HuH-7 (cell line): ENCODE data around the gene PCYT1A.
"Not testable (repeated sequence)": the region's sequence is repeated elsewhere in the genome, so short reads cannot be mapped to it uniquely, and the experiment has no call there.

Experiments used
- DNase-seq: peaks from one replicate; pipeline ENCODE4 v3.0.0; 2011; ENCODE audit warnings: low spot score

The PCYT1A gene

GRCh38 chr3:196287090-196287439 lies 461 bp downstream of the PCYT1A start:
- no peak for DNase-seq

DNA sequence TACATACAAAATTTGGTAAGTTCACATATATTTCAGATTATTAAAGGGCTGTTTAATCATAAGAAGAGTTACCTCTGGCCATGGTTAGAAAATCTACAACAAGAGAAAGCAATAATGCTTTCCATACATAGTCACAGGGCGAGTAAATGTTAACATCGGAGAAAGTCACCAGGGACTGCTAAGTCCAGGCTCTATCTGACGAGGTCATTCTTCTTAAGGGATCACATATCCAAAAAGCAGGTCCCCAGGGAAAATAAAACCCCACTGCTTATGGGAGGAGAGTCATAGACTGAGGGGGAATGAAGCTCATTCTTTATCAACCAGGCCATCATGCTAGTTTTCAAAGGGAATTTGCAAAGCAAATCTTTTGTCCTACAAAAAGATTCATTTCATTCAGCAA lies 3.1 kb downstream of the PCYT1A start:
- DNase-seq = no peak

DNA sequence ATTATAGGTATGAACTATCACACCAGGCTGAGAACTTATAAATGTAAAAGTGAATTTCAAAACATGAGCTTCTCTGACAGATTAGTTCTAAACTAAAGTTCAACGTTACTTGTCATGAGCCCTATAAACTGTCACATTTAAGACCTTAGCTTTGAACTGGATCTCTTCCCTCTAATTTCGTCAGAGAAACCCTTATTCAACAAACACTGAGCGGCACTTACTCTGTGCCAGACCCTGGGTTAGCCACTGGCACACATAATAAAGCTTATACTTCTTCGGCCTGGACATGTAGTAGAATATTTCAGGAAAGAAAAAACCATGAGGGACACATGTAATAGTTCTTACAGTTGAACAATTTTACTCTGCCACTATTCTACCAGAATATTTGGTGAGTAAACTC lies 5.6 kb downstream of the PCYT1A start:
- no peak for DNase-seq

GRCh38 chr3:196280689-196281440 lies 6.7 kb downstream of the PCYT1A start:
- DNase-seq = no peak

GRCh38 chr3:196275126-196275525 lies 12.4 kb downstream of the PCYT1A start:
- no peak for DNase-seq

GRCh38 chr3:196274585-196274984 lies 12.9 kb downstream of the PCYT1A start:
- no peak for DNase-seq

DNA sequence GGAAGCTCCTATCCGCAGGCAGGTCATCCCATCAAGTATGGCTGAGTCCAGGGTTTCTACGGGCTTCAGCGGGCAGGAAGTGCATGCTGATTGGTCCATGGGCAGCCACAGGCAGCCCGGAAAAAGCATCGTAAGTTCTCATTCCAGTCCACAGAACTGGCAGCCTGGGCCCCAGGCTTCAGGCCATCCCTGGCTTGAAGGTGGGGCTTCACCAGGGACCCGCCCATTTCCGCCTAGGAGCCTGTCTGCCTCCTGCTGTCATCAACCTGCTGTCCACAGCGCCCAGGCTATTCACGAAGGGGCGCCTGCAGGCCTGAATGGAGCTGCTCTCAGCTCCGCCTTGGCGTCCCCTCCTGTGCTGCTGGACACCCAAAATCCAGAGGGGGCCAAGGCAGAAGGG lies 13.9 kb downstream of the PCYT1A start:
- DNase-seq = no peak

DNA sequence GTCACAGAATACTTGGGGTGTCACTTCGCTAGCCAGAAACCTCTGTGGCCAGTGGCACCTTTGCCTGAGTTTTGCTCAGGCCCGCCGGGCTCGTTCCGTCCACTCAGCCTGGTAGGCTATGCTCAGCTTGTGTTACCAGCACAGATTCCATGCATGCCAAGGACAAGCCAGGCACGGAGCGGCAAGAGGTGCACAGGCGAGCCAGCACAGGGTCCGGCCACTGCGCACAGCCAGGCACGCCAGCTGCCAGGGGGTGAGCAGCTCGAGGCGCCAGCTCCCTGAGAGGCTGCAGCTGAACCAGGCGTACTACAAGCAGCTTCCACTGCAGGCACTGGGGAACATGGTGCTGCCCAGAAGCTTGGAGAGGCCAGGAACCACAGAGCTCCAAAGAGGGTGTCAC lies 14.7 kb downstream of the PCYT1A start:
- no peak for DNase-seq

GRCh38 chr3:196270499-196270898 lies 17.0 kb downstream of the PCYT1A start:
- DNase-seq = no peak

DNA sequence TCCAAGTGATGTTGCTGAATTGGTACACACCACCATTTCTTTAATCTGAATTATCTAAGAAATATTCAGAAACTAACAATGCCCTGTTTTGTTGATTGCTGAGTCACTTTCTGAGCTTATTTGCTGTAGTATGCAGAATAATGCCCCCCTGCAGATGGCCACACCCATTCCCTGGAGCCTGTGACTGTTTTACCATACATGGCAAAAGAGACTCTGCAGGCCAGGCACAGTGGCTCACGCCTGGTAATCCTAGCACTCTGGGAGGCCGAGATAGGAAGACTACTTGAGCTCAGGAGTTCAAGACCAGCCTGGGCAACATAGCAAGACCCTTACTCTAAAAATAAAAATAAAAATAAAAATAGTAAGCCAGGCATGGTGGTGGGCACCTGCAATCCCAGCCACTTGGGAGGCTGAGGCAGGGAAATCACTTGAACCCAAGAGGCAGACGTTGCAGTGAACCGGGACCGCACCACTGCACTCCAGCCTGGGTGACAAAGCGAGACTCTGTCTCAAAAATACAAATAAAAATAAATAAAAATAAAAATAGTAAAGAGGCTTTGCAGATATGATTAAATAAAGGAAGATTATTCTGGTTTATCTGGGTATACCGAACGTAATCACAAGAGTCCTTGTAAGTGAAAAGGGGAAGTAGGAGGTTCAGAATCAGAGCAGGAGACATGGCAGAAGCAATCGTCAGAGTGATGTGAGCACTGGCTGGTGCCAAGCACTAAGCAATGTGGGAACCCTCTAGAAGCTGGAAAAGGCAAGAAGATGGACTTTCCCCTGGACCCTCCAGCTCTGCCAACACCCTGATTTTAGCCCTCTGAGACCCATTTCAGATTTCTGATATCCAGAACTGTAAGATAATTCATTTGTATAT lies 19.0 kb downstream of the PCYT1A start:
- no peak for DNase-seq

DNA sequence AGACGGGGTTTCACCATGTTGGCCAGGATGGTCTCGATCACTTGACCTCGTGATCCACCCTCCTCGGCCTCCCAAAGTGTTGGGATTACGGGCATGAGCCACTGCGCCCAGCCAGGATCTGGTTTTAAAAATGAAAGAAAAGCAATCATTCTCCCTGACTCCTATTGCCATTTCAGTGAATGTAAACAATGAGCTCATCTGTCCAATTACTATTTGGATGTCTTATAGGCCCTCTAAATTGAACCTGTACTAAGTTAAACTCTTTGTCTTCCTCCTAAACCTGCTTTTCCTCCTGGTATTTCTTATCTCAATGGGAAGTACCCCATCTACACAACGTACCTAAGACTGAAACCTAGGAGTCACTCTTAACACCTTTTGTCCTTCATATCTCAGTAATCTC lies 23.7 kb downstream of the PCYT1A start:
- no peak for DNase-seq

DNA sequence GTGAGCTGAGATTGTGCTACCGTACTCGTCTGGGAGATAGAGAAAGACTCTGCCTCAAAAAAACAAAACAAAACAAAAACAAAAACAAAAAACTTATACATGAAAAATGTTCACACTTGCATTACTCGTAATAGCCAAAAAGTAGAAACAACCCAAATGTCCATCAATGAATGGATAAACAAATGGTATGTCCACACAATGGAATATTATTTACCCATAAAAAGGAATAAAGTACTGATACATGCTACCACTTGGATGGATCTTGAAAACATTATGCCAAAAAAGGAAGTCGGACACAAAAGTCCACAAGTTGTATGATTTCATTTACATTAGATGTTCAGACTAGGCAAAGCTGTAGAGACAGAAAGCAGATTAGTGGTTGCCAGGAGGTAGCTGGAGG lies 26.7 kb downstream of the PCYT1A start:
- DNase-seq = no peak

DNA sequence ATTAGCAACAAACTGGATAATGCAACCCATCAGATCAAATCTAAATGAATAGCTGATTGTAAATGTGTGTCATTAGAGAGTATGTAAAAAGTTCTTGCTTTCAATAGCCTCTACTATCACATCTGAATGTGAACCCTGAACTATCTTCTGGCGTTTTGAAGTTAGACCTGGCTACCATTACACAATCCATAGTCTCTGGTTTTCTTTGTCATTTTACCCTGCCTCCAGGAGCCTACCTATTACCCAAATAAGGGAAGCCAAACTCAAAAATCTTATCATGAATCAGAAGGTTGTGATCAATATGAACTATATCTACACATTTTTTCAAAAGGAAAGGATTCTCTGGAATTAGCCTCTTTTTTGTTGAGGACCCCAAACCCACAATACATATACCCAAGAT lies 31.8 kb downstream of the PCYT1A start:
- no peak for DNase-seq

GRCh38 chr3:196254376-196255283 lies 32.9 kb downstream of the PCYT1A start:
- DNase-seq = no peak

GRCh38 chr3:196251918-196252317 lies 35.6 kb downstream of the PCYT1A start:
- DNase-seq = no peak

- no peak for DNase-seq
Measured at GRCh38 chr3:196246612-196247308, 40.8 kb downstream of the PCYT1A start.

- DNase-seq = not testable (repeated sequence)
Measured at GRCh38 chr3:196244166-196244565, 43.4 kb downstream of the PCYT1A start.

DNA sequence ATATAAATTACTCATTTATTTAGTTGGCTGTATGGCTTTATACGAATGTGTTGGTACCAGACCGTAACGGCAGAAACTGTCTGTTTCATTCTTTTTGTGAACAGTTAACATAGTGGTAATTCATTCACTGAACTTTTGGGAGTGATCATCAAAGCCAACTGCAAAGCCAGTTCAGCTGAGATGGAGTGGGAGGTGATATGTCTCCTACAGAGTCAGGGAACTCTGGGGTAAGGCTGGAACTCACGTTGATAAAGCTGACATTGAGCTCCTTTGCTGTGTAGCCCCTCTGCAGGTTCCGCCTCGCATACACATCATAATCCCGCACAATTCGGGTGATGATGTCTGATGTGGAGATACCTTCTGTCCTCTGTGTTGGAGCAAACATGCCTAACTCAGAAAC lies 45.8 kb downstream of the PCYT1A start:
- DNase-seq = no peak

- no peak for DNase-seq
Measured at GRCh38 chr3:196240424-196240823, 47.1 kb downstream of the PCYT1A start.

GRCh38 chr3:196238612-196239560 lies 48.6 kb downstream of the PCYT1A start:
- no peak for DNase-seq

DNA sequence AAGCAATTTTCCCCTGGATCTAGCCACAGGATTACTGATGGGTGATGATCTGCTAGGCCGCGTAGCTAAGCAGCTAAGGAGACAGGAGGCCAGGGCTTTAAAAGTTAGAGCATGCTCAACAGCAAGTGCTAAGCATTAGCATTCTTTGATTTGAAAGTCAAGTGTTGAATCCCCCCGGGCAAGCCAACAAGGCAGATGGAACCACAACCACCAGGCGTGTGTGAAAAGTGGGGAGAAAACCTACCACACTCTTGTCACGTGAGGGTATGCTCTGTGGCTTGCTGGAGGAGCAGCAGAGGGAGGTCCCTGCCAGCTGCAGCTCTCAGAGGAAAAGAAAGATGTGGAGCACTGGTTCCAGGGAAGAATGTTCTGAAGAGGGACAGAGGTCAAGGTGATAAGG lies 50.3 kb downstream of the PCYT1A start:
- no peak for DNase-seq
